GM23338 (cell line): ENCODE results near the gene FNDC3A. TPM values are rescaled to one million over a fixed set of nuclear protein-coding genes. Genes with fewer than 3 reads are reported as not detected.

Experiments
- ATAC-seq: fragments of 200-7000 bp; cut with Tn5 transposase; 3 replicates; pipeline ENCODE4 v1.9.1; 2020
- DNase-seq: peaks from one replicate; pipeline ENCODE4 v3.0.0-alpha.2; 2015; ENCODE audit warnings: low spot score
- H2AFZ ChIP-seq: fragments of 200-600 bp; sonication (generic); 2 replicates; pipeline ENCODE4 v1.8.0; 2016; ENCODE audit warnings: antibody characterized with exemption, mild to moderate bottlenecking, moderate library complexity
- H3F3A ChIP-seq: fragments of 200-600 bp; sonication (generic); replicated peaks from 2 replicates; pipeline ENCODE4 v1.8.0; 2017; ENCODE audit warnings: antibody characterized with exemption, mixed run types, low read depth
- H3K27ac ChIP-seq: fragments of 200-600 bp; sonication (generic); 2 replicates; pipeline ENCODE4 v1.6.1; 2016; ENCODE audit warnings: low read depth
- H3K27me3 ChIP-seq: fragments of 200-600 bp; sonication (generic); 2 replicates; pipeline ENCODE4 v1.8.0; 2016; ENCODE audit warnings: mild to moderate bottlenecking, mixed run types, moderate library complexity; ENCODE audit not compliant: insufficient read depth
- H3K36me3 ChIP-seq: fragments of 200-600 bp; sonication (generic); 2 replicates; pipeline ENCODE4 v1.8.0; 2016; ENCODE audit warnings: mild to moderate bottlenecking; ENCODE audit not compliant: insufficient read depth
- H3K4me1 ChIP-seq: fragments of 200-600 bp; sonication (generic); 2 replicates; pipeline ENCODE4 v1.8.0; 2016; ENCODE audit warnings: mild to moderate bottlenecking, moderate library complexity; ENCODE audit not compliant: insufficient read depth
- H3K4me2 ChIP-seq: fragments of 200-600 bp; sonication (generic); 2 replicates; pipeline ENCODE4 v1.7.1; 2017; ENCODE audit warnings: mixed run types
- H3K4me3 ChIP-seq: fragments of 200-600 bp; sonication (generic); 2 replicates; pipeline ENCODE4 v1.6.1; 2016; ENCODE audit warnings: mixed run types
- H3K79me2 ChIP-seq: fragments of 200-600 bp; sonication (generic); replicated peaks from 2 replicates; pipeline ENCODE4 v1.8.0; 2017; ENCODE audit warnings: mild to moderate bottlenecking; ENCODE audit not compliant: insufficient read depth
- H3K9me2 ChIP-seq: fragments of 200-600 bp; sonication (generic); 2 replicates; pipeline ENCODE4 v1.8.0; 2017; ENCODE audit not compliant: insufficient read depth
- H4K20me1 ChIP-seq: fragments of 200-600 bp; sonication (generic); replicated peaks from 2 replicates; pipeline ENCODE4 v1.8.0; 2017; ENCODE audit warnings: mild to moderate bottlenecking; ENCODE audit not compliant: insufficient read depth
- H3K27ac Mint-ChIP-seq: 2 replicates; pipeline ENCODE4 v1.8.0; 2020; ENCODE audit warnings: inconsistent platforms, mild to moderate bottlenecking, moderate library complexity, mixed read lengths
- H3K27me3 Mint-ChIP-seq: 3 replicates; pipeline ENCODE4 v1.8.0; 2022; ENCODE audit warnings: low read depth, mild to moderate bottlenecking, moderate library complexity, mixed read lengths, inconsistent platforms; ENCODE audit not compliant: insufficient read depth, poor library complexity
- H3K36me3 Mint-ChIP-seq: 3 replicates; pipeline ENCODE4 v1.8.0; 2021; ENCODE audit warnings: low read depth, mild to moderate bottlenecking, inconsistent platforms, moderate library complexity, mixed read lengths
- H3K4me1 Mint-ChIP-seq: 3 replicates; pipeline ENCODE4 v1.8.0; 2020; ENCODE audit warnings: mild to moderate bottlenecking, inconsistent platforms, mixed read lengths
- H3K4me3 Mint-ChIP-seq: 3 replicates; pipeline ENCODE4 v1.8.0; 2021; ENCODE audit warnings: moderate library complexity, mild to moderate bottlenecking, inconsistent platforms, mixed read lengths
- H3K9me3 Mint-ChIP-seq: 3 replicates; pipeline ENCODE4 v1.8.0; 2020; ENCODE audit warnings: moderate library complexity, mild to moderate bottlenecking, inconsistent platforms, mixed read lengths
- CREB1 ChIP-seq: fragments of 250-450 bp; sonication (Bioruptor Pico); IDR thresholded peaks from 2 replicates; pipeline ENCODE4 v1.5.0; 2020; ENCODE audit warnings: low read depth, mild to moderate bottlenecking, moderate library complexity
- CTCF ChIP-seq, 2 experiments: fragments of 200-600 bp in 1 of 2; sonication (generic) in 1 of 2; conservative IDR thresholded peaks; 2 replicates each; pipeline versions ENCODE4 v1.5.1 to v1.6.1; 2016 to 2017; ENCODE audit warnings: antibody characterized with exemption in 2 of 2, low read depth in 2 of 2, mild to moderate bottlenecking in 2 of 2, moderate library complexity in 1 of 2
- ETS1 ChIP-seq: IDR thresholded peaks from 2 replicates; pipeline ENCODE4 v1.6.1; 2016; ENCODE audit warnings: antibody characterized with exemption
- EZH2 ChIP-seq: fragments of 200-600 bp; sonication (generic); IDR thresholded peaks from one replicate; pipeline ENCODE4 v1.8.0; 2017; ENCODE audit warnings: antibody characterized with exemption, mild to moderate bottlenecking, low read depth; ENCODE audit not compliant: unreplicated experiment
- EZH2phosphoT487 ChIP-seq: fragments of 200-600 bp; sonication (generic); IDR thresholded peaks from one replicate; pipeline ENCODE4 v1.8.1; 2018; ENCODE audit warnings: antibody characterized with exemption; ENCODE audit not compliant: unreplicated experiment
- JUNB ChIP-seq: IDR thresholded peaks from one replicate; pipeline ENCODE4 v1.6.1; 2016; ENCODE audit warnings: antibody characterized with exemption; ENCODE audit not compliant: unreplicated experiment
- NANOG ChIP-seq: IDR thresholded peaks from 2 replicates; pipeline ENCODE4 v1.6.1; 2016; ENCODE audit warnings: antibody characterized with exemption, borderline replicate concordance
- POLR2AphosphoS5 ChIP-seq: IDR thresholded peaks from 2 replicates; pipeline ENCODE4 v1.6.1; 2016; ENCODE audit warnings: antibody characterized with exemption, low read depth
- REST ChIP-seq: IDR thresholded peaks from one replicate; pipeline ENCODE4 v1.6.1; 2018; ENCODE audit warnings: antibody characterized with exemption; ENCODE audit not compliant: unreplicated experiment
- STAT1 ChIP-seq: IDR thresholded peaks from one replicate; pipeline ENCODE4 v1.6.1; 2016; ENCODE audit warnings: antibody characterized with exemption; ENCODE audit not compliant: unreplicated experiment
- ZNF114 ChIP-seq: fragments of 250-450 bp; sonication (Bioruptor Pico); IDR thresholded peaks from 2 replicates; pipeline ENCODE4 v1.5.0; 2020; ENCODE audit warnings: mild to moderate bottlenecking, moderate library complexity
- ZNF331 ChIP-seq: fragments of 250-450 bp; sonication (Bioruptor Pico); IDR thresholded peaks from 2 replicates; pipeline ENCODE4 v1.5.0; 2020; ENCODE audit warnings: low read depth, mild to moderate bottlenecking, moderate library complexity
- ZNF462 ChIP-seq: fragments of 250-450 bp; sonication (Bioruptor Pico); IDR thresholded peaks from 2 replicates; pipeline ENCODE4 v1.5.0; 2020; ENCODE audit warnings: mild to moderate bottlenecking, moderate library complexity
- polyA plus RNA-seq: library from polyadenylated mRNA; unstranded; fragments of >200 nt; fragmentation: Nextera tagmentation; extraction: Ambion mirVana; gene quantifications from 2 replicates; pipeline ENCODE4 v1.2.1, GENCODE V29; 2016
- total RNA-seq: library from RNA; depleted of rRNA; stranded (reverse); fragments of >200 nt; shearing (Covaris generic); gene quantifications from 2 replicates; pipeline ENCODE4 v1.2.3, GENCODE V29; 2014

FNDC3A gene
- total and polyA plus RNA-seq, 2 experiments from 2014 or later: 10.3 to 31.1 TPM

GRCh38 chr13:49164712-49165111 lies 189.0 kb downstream of the FNDC3A start:
- H3K36me3 ChIP-seq: 0 out of 2 replicates have a peak, but pooled peaks cover 11% of the 10 kb centered on the region
- no peak overlapping the region for H3K4me2 ChIP-seq
- H3K79me2 ChIP-seq: peaks cover 25% of the 10 kb centered on the region
- no peak overlapping the region for H3K27ac ChIP-seq
- H3K4me3 Mint-ChIP-seq: no peak overlapping the region
- no peak overlapping the region for H3K27ac Mint-ChIP-seq
- peaks cover 7% of the 10 kb centered on the region; the same call in 1 of the 2 replicates for H3K4me1 ChIP-seq
- no peaks in the 10 kb centered on the region for H3F3A ChIP-seq
- TF ChIP-seq STAT1 (no peak), ZNF462 (CRISPR knock-in tag) (no peak), EZH2 (no peak), ZNF331 (CRISPR knock-in tag) (no peak), CTCF (conservative IDR thresholded peaks at IDR 0.05; ENCODE audit: low read depth in 2 of 2) (no peak), REST (no peak), NANOG (no peak), JUNB (no peak), CREB1 (CRISPR knock-in tag) (no peak), POLR2AphosphoS5 (no peak), EZH2phosphoT487 (no peak), ETS1 (no peak), ZNF114 (CRISPR knock-in tag) (no peak)
- H3K27me3 Mint-ChIP-seq: no peaks in the 10 kb centered on the region
- H3K9me3 Mint-ChIP-seq: peaks cover 42% of the 10 kb centered on the region
- H3K27me3 ChIP-seq: no peaks in the 10 kb centered on the region
- peaks cover 8% of the 10 kb centered on the region; the same call in 2 of the 3 replicates for H3K4me1 Mint-ChIP-seq
- H3K9me2 ChIP-seq: no peaks in the 10 kb centered on the region; the same call in 1 of the 2 replicates
- ATAC-seq: no peak
- peaks cover 51% of the 10 kb centered on the region for H3K36me3 Mint-ChIP-seq
- H3K4me3 ChIP-seq: no peak overlapping the region
- no peaks in the 10 kb centered on the region; the same call in 1 of the 2 replicates for H4K20me1 ChIP-seq
- H2AFZ ChIP-seq: no peak overlapping the region
- no peak for DNase-seq
